DOHH2 (cell line): ENCODE measurements around the gene COX14.

Experiments used
- H3F3A ChIP-seq: fragments of 200-600 bp; sonication (generic), shearing (Covaris generic); 2 replicates; pipeline ENCODE4 v1.6.0; 2016; ENCODE audit warnings: antibody characterized with exemption, mild to moderate bottlenecking; ENCODE audit not compliant: control insufficient read depth, insufficient read depth
- H3K27ac ChIP-seq: fragments of 200-600 bp; sonication (generic); 2 replicates; pipeline ENCODE4 v1.5.1; 2014; ENCODE audit warnings: low read depth, mild to moderate bottlenecking, low read length, moderate library complexity
- H3K27me3 ChIP-seq: fragments of 200-600 bp; sonication (generic); 2 replicates; pipeline ENCODE4 v1.6.1; 2014; ENCODE audit warnings: mild to moderate bottlenecking, low read length, mixed read lengths; ENCODE audit not compliant: control insufficient read depth
- H3K36me3 ChIP-seq: fragments of 200-600 bp; sonication (generic); 2 replicates; pipeline ENCODE4 v1.6.1; 2014; ENCODE audit warnings: mild to moderate bottlenecking, low read length, moderate library complexity, mixed read lengths; ENCODE audit not compliant: control insufficient read depth
- H3K4me1 ChIP-seq: fragments of 200-600 bp; sonication (generic); 2 replicates; pipeline ENCODE4 v1.6.1; 2014; ENCODE audit warnings: mild to moderate bottlenecking, low read length, mixed read lengths; ENCODE audit not compliant: control insufficient read depth
- H3K4me2 ChIP-seq: fragments of 200-600 bp; sonication (generic); 2 replicates; pipeline ENCODE4 v1.6.0; 2014; ENCODE audit warnings: mild to moderate bottlenecking, low read length, moderate library complexity
- H3K4me3 ChIP-seq: fragments of 200-600 bp; sonication (generic); 2 replicates; pipeline ENCODE4 v1.5.1; 2014; ENCODE audit warnings: mild to moderate bottlenecking, low read length, mixed read lengths
- H3K79me2 ChIP-seq: fragments of 200-600 bp; sonication (generic); 2 replicates; pipeline ENCODE4 v1.6.1; 2014; ENCODE audit warnings: mild to moderate bottlenecking, low read length, mixed read lengths; ENCODE audit not compliant: control insufficient read depth
- H3K9me2 ChIP-seq: fragments of 200-600 bp; sonication (generic); replicated peaks from 2 replicates; pipeline ENCODE4 v1.6.1; 2014; ENCODE audit warnings: mild to moderate bottlenecking, low read length, mixed read lengths; ENCODE audit not compliant: control insufficient read depth
- H3K9me3 ChIP-seq: fragments of 200-600 bp; sonication (generic); 2 replicates; pipeline ENCODE4 v1.6.1; 2014; ENCODE audit warnings: antibody characterized with exemption, low read length, mixed read lengths; ENCODE audit not compliant: control insufficient read depth, insufficient read depth
- H4K20me1 ChIP-seq: fragments of 200-600 bp; sonication (generic); 2 replicates; pipeline ENCODE4 v1.6.0; 2014; ENCODE audit warnings: low read depth, mild to moderate bottlenecking, antibody characterized with exemption, low read length, moderate library complexity; ENCODE audit not compliant: control insufficient read depth, insufficient read depth
- EZH2phosphoT487 ChIP-seq: fragments of 200-600 bp; sonication (generic); IDR thresholded peaks from 2 replicates; pipeline ENCODE4 v1.6.1; 2017; ENCODE audit warnings: borderline replicate concordance, mild to moderate bottlenecking, antibody characterized with exemption, low read length, moderate library complexity, mixed read lengths
- TF ChIP-seq, protein P1 (sequence below): fragments of 200-600 bp; sonication (generic); IDR thresholded peaks from one replicate; pipeline ENCODE4 v1.5.1; 2014; ENCODE audit warnings: antibody characterized with exemption, mild to moderate bottlenecking, low read depth, low read length; ENCODE audit not compliant: poor library complexity, severe bottlenecking

The COX14 gene

DNA sequence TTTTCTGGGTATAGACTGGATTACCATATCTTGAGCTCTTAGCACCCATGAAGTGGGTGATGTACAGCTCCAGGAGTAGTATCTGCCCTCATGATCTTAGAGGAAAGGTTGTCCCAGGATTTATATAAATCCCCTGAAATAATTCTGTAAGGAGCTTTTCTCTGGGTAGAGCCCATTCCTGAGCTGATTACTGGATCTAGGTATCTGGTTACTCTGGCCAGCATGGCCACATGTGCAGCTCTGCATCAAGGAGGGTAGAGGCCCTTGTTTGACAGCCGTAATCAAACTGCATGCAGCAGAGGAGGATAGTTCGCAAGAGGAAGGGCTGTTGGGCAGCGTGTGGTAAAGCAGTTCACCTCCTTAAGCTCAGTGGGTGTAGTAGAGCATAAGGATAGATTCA, 8.5 kb downstream of the COX14 start:
- Histone ChIP-seq H3K4me3 (no peak overlapping the region), H3K79me2 (peaks cover 37% of the 10 kb centered on the region), H4K20me1 (no peaks in the 10 kb centered on the region), H3K4me2 (no peak overlapping the region), H3K27ac (no peak overlapping the region), H3K4me1 (no peaks in the 10 kb centered on the region), H3K36me3 (peaks cover 52% of the 10 kb centered on the region), H3K9me2 (no peaks in the 10 kb centered on the region), H3K27me3 (no peaks in the 10 kb centered on the region), H3F3A (no peaks in the 10 kb centered on the region), H3K9me3 (no peaks in the 10 kb centered on the region)
- no peak for TF ChIP-seq EZH2phosphoT487
- TF ChIP-seq, protein P1, sequence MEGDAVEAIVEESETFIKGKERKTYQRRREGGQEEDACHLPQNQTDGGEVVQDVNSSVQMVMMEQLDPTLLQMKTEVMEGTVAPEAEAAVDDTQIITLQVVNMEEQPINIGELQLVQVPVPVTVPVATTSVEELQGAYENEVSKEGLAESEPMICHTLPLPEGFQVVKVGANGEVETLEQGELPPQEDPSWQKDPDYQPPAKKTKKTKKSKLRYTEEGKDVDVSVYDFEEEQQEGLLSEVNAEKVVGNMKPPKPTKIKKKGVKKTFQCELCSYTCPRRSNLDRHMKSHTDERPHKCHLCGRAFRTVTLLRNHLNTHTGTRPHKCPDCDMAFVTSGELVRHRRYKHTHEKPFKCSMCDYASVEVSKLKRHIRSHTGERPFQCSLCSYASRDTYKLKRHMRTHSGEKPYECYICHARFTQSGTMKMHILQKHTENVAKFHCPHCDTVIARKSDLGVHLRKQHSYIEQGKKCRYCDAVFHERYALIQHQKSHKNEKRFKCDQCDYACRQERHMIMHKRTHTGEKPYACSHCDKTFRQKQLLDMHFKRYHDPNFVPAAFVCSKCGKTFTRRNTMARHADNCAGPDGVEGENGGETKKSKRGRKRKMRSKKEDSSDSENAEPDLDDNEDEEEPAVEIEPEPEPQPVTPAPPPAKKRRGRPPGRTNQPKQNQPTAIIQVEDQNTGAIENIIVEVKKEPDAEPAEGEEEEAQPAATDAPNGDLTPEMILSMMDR = no peak

- Histone ChIP-seq H3F3A (no peaks in the 10 kb centered on the region), H4K20me1 (no peaks in the 10 kb centered on the region), H3K4me3 (no peak overlapping the region), H3K36me3 (peaks cover 48% of the 10 kb centered on the region), H3K9me3 (no peaks in the 10 kb centered on the region), H3K27me3 (no peaks in the 10 kb centered on the region), H3K27ac (no peak overlapping the region), H3K4me1 (no peaks in the 10 kb centered on the region), H3K79me2 (peaks cover 33% of the 10 kb centered on the region), H3K4me2 (no peak overlapping the region), H3K9me2 (no peaks in the 10 kb centered on the region)
- TF ChIP-seq, protein P1 = no peak
- TF ChIP-seq EZH2phosphoT487 = no peak
Observed at GRCh38 chr12:50120953-50121352, 8.9 kb downstream of the COX14 start.

GRCh38 chr12:50121641-50122040, 9.6 kb downstream of the COX14 start:
- Histone ChIP-seq H3K4me2 (no peak overlapping the region), H3F3A (no peaks in the 10 kb centered on the region), H3K9me3 (no peaks in the 10 kb centered on the region), H3K79me2 (peaks cover 26% of the 10 kb centered on the region), H3K9me2 (no peaks in the 10 kb centered on the region), H3K36me3 (peaks cover 42% of the 10 kb centered on the region), H3K4me1 (no peaks in the 10 kb centered on the region), H3K4me3 (no peak overlapping the region), H3K27ac (no peak overlapping the region), H4K20me1 (no peaks in the 10 kb centered on the region), H3K27me3 (no peaks in the 10 kb centered on the region)
- TF ChIP-seq, protein P1 = no peak
- no peak for TF ChIP-seq EZH2phosphoT487

DNA sequence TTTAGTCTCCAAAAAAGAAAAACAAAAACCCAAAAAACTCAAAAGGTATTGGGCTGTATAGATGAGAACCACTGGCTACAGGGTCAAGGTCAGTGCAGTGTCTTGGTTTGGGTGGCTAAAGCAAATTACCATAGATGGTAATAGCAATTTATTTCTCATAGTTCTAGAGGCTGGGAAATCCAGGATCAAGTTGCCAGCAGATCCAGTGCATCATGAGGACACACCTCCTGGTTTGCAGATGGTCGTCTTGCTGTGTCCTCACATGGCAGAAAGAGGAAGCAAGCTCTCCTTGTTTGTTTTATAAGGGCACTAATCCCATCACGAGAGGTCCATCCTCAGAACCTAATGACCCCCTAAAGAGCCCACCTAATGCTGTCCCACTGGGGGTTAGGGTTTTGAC, 11.2 kb downstream of the COX14 start:
- Histone ChIP-seq H3K4me3 (no peak overlapping the region), H4K20me1 (no peaks in the 10 kb centered on the region)
- TF ChIP-seq, protein P1 = no peak
- no peak for TF ChIP-seq EZH2phosphoT487

More for the DNA sequence above, 11.2 kb downstream of the COX14 start:
- no peaks in the 10 kb centered on the region for H3K4me1 ChIP-seq
- H3K36me3 ChIP-seq = peaks cover 52% of the 10 kb centered on the region
- H3K9me2 ChIP-seq = no peaks in the 10 kb centered on the region
- no peak overlapping the region for H3K27ac ChIP-seq
- H3K27me3 ChIP-seq = no peaks in the 10 kb centered on the region
- H3K9me3 ChIP-seq = no peaks in the 10 kb centered on the region
- peaks cover 14% of the 10 kb centered on the region for H3K79me2 ChIP-seq
- no peaks in the 10 kb centered on the region for H3F3A ChIP-seq
- H3K4me2 ChIP-seq = no peak overlapping the region
